Urinary bladder (tissue), 4 donors: ENCODE results near the gene CALHM1. TPM values are rescaled to one million over a fixed set of nuclear protein-coding genes. Genes with fewer than 3 reads are reported as not detected.
A peak's percentile ranks its signal among the peaks of the same experiment; 100 is the strongest.
"Not testable (repeated sequence)": the region's sequence is repeated elsewhere in the genome, so short reads cannot be mapped to it uniquely, and the experiment has no call there.

Source experiments
- DNase-seq: peaks from one replicate; pipeline ENCODE4 v3.0.0-alpha.2; 2015; ENCODE audit errors: extremely low spot score
- H3K27ac ChIP-seq: one replicate; pipeline ENCODE4 v1.5.1; 2013; ENCODE audit warnings: low read depth, mild to moderate bottlenecking, moderate library complexity
- H3K36me3 ChIP-seq: one replicate; pipeline ENCODE4 v1.6.1; 2013; ENCODE audit warnings: mild to moderate bottlenecking, moderate library complexity; ENCODE audit not compliant: insufficient read depth
- H3K4me1 ChIP-seq: one replicate; pipeline ENCODE4 v1.6.1; 2013; ENCODE audit warnings: mild to moderate bottlenecking, moderate library complexity; ENCODE audit not compliant: insufficient read depth
- H3K4me3 ChIP-seq: one replicate; pipeline ENCODE4 v1.5.1; 2013; ENCODE audit warnings: low read depth, low read length
- WGBS: extraction: QIAGEN DNeasy Blood & Tissue Kit; methylation state at CpG from one replicate; pipeline ENCODE4 v1.1.7; 2013; 5-methylcytosine and 5-hydroxymethylcytosine counted together
- polyA plus RNA-seq: library from polyadenylated mRNA; stranded (reverse); fragments of 200-250 nt; gene quantifications from one replicate; pipeline ENCODE4 v1.2.3, GENCODE V29; 2013
- total RNA-seq: library from RNA; depleted of rRNA; stranded (reverse); fragments of >200 nt; gene quantifications from one replicate; pipeline ENCODE4 v1.2.3, GENCODE V29; 2014
- donor health status: healthy with polysubstance abuse.
- donor health status: healthy.

CALHM1 gene
- total and polyA plus RNA-seq, 2 donors, result not detected

DNA sequence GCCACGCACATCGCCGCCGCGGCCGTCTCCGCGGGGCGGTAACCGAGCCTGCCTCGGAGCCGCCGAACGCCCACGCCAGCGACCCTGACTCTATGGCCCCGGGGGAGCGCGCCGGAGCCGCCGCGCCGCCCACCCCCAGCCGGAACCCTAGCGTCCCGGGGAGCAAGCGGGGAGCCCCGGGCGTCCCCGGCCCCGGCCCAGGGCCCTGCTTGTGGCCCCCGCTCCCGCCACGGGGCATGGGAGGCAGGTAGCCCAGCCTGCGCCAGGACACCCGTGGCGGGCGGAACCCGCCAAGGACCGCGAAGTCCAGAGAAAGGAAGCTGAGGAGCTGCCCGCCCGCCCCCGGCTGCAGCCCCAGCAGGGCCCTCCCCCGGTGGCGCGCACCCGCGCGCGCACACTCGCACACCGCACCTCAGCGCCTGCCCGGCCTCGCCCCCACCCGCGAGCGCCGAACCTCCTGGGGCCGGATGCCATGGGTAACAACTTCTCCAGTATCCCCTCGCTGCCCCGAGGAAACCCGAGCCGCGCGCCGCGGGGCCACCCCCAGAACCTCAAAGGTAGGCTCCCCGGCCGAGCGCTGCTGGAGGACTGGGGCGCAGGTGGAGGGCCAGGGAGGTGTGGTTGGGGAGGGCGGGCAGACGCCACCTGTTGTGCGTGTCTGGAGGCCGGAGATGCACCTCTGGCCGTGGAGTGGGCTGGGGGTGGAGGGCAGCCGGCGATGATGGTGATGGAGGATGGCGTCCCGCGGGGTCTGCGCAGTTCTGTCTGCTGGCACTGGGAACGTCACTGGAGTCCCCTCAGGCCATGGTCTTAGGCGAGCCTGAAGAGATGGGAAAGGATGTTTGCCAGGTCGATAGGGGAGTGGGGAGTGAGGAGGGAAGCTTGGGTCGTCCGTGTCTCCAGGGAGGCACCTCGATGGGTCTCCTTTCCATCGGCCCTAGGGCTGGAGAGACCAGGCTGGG lies 35.5 kb upstream of the CALHM1 start:
- H3K27ac ChIP-seq, result no peak overlapping the region
- no peak for DNase-seq
- 3% methylated on average over 92 of the region's 92 CpGs for WGBS

DNA sequence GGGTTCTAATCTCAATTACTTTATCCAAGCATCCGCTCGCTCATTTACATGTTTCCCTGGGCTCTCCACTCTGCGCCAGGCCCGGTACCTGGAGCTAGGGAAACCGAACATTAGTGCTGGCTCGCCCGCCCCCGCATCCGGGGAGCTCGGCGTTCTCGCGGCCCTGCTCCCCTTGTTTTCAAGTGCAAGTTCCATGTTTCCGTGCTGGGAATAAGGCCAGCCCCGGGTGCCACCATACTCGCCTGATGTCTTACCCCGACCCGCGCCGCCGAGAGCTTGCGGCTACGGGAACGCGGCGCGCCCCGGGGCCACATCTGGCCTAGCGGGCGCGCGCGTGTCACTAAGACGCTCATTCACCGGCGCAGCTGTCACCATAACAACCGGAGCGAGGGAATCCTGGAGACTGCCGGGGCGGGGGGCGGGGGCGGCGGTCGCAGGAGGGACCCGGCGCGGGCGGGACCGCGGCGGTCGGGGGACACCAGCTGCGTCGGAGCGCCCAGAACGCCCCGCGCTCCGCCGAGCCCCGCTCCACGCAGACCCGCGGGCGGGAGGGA lies 34.7 kb upstream of the CALHM1 start, which contains the start of gene NEURL1:
NEURL1 (plus strand) TSS at position 344 of the 554 bp plus-strand sequence. CDS start 683 bp downstream, outside the sequence.
- DNase-seq, result no peak
- Histone ChIP-seq H3K4me3 (peak within 1 kb of the TSS; percentile 54), H3K4me1 (peaks cover 3% of the 10 kb centered on the region), H3K27ac (no peak within 1 kb of the TSS), H3K36me3 (no peaks in the 10 kb centered on the region)
- WGBS, result 3% methylated on average over 65 of the region's 65 CpGs

More for the DNA sequence above, 35.5 kb upstream of the CALHM1 start:
- peaks cover 3% of the 10 kb centered on the region for H3K4me1 ChIP-seq
- peak overlapping the region; percentile 54 for H3K4me3 ChIP-seq
- H3K36me3 ChIP-seq, result no peaks in the 10 kb centered on the region

DNA sequence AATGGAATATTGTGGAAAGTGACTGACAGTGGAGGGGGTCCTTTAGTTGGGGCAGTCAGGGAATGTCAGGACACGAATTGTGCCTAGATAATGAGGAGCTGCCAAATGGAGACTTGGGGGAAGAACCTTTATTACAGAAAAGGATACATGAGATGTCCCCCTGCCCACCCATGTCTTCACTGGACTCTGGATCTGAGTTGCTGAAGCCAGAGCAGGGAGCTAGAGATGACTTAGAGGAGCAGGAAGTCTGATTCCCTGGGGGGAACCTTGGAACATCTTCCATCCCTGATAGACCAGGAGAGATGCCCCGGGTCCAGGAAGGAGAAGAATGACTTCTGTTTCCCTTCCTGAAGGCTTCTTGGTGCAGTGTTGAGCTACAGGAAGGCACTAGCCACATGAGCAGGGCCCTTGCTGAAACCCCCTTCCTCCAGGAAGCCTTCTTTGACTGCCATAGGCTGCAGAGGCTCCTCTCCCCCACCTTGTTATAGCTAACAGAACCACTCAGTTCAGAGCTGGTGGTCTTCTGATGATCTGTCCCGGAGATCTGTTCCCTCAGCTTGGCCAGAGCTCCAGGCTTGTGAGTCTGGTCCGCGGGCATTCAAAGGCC lies 34.1 kb upstream of the CALHM1 start:
- H3K27ac ChIP-seq, result no peak overlapping the region
- H3K36me3 ChIP-seq, result no peaks in the 10 kb centered on the region
- H3K4me1 ChIP-seq, result peaks cover 3% of the 10 kb centered on the region
- DNase-seq, result no peak
- no peak overlapping the region for H3K4me3 ChIP-seq
- 74% methylated on average over 5 of the region's 5 CpGs for WGBS

DNA sequence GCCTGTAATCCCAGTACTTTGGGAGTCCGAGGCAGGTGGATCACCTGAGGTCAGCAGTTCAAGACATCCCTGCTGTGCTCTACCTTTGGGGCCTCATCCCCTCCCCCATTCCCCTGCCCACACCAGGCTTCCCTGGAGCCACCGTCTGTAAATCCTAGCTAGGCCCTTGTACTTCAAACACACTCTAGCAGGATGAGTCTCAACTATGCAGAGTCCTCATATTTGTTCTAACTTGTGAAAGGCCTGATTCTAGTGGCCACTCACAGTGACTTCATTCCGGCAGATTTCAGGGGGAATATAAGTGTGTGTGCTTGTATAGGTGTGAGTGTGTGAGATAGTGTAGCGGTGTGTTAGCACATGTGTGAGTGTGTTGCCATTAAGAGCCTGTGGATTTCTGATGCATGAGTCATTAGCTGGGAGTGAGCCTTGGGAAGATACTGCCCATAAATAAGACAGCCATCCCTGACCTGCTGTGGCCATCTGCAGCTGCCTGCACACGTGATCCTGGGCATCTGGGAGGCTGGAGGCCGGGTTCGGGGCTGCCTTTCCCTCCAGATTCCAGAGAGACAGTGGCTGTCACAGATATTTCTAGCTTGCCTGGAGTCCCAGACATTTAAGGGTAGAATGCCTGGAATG lies 33.1 kb upstream of the CALHM1 start:
- H3K27ac ChIP-seq, result no peak overlapping the region
- peaks cover 3% of the 10 kb centered on the region for H3K4me1 ChIP-seq
- WGBS, result 39% methylated on average over 7 of the region's 7 CpGs
- H3K4me3 ChIP-seq, result no peak overlapping the region
- DNase-seq, result peak; percentile 54
- H3K36me3 ChIP-seq, result no peaks in the 10 kb centered on the region

DNA sequence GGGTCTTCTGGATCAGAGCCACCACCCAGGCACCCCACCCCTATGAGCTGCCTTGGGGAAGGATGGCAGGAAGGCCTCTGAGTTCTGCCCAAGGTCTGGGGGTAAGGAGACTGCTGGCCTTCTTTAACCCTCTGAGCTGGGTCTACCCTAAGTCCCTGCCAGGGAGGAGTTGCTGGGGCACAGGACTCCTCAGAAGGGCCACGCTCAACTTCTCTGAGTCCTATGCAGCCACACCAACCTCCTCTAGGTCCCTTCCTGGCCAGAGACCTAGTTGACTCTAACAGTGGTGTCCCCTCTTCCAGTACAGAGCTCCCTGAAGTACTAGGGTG lies 32.2 kb upstream of the CALHM1 start:
- H3K4me3 ChIP-seq, result no peak overlapping the region
- H3K27ac ChIP-seq, result no peak overlapping the region
- 91% methylated on average over 1 of the region's 1 CpG for WGBS
- no peak for DNase-seq
- H3K36me3 ChIP-seq, result no peaks in the 10 kb centered on the region
- H3K4me1 ChIP-seq, result peaks cover 3% of the 10 kb centered on the region

DNA sequence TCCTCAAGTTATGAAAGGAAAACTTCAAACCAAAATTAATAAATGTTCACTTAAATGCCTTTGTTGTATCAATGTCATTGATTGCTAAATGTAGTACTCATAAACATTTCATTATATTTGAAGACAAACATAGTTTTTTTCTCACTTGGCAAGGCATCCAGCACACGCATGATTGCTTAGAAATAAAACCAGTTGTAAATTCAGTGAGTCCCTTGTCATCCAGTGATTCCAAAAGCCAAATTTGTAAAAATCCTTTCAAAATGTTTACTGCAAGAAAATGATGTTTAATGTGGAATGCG lies 28.7 kb upstream of the CALHM1 start:
- WGBS, result 46% methylated on average over 2 of the region's 2 CpGs
- Histone ChIP-seq H3K27ac (no peak overlapping the region), H3K4me3 (no peak overlapping the region), H3K4me1 (no peaks in the 10 kb centered on the region), H3K36me3 (no peaks in the 10 kb centered on the region)
- DNase-seq, result no peak

DNA sequence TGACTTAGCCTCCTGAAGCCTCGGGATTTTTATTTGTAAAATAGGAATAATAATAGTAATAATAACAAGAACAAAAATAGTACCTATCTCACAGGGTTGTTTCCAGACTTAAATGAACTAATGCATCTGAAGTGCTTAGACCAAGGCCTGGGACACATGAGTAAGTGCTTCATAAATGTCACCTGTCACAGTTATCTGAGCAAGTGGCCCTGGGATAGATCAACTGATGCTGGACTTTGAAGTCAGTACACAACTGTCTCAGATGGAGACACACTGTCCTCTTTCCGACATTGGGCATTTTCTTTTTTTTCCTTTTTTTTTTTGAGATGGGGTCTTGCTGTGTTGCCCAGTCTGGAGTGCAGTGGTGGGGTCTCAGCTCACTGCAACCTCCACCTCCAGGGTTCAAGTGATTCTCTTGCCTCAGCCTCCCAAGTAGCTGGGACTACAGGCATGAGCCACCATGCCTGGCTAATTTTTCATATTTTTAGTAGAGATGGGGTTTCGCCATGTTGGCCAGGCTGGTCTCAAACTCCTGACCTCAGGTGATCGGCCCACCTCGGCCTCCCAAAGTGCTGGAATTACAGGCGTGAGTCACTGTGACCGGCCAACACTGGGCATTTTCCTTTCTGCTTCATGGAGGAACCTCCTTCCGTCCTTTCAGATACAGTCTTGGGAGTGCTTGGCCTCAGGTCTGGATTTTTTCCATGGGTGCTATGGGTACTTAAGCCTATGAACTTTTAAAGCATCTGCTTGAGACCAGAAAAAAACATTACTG lies 28.1 kb upstream of the CALHM1 start:
- not testable (repeated sequence) for H3K4me3 ChIP-seq, H3K36me3 ChIP-seq, DNase-seq, H3K4me1 ChIP-seq, H3K27ac ChIP-seq
- WGBS, result 71% methylated on average over 8 of the region's 8 CpGs

DNA sequence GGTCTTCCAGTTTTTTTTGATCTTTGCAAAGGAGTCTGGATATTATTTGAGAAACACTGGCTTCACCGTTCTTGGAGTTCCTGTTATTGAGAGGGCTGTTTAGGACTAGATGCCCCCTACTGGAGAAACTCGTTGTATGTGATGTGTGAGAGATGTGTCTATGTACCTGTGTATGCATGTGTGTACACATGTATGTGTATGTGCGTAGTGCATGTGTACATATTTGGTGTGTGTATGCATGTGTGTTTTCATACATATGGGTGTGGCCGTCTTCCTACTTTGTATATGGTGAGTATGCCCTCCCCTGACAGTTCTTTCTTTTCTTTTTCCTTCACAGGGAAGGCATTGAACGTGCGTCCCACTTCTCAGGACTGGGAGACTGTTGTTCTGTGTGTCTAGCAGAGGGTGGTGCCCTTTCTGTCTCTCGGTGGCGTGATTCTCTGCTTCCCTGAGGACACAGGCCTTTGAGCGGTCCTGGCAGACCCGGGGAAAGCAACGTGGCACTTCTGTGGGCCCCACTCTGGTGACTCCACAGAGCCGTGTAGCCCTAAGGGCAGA lies 23.4 kb upstream of the CALHM1 start:
- Histone ChIP-seq H3K4me1 (no peaks in the 10 kb centered on the region), H3K4me3 (no peak overlapping the region), H3K27ac (no peak overlapping the region), H3K36me3 (no peaks in the 10 kb centered on the region)
- 63% methylated on average over 12 of the region's 12 CpGs for WGBS
- no peak for DNase-seq

DNA sequence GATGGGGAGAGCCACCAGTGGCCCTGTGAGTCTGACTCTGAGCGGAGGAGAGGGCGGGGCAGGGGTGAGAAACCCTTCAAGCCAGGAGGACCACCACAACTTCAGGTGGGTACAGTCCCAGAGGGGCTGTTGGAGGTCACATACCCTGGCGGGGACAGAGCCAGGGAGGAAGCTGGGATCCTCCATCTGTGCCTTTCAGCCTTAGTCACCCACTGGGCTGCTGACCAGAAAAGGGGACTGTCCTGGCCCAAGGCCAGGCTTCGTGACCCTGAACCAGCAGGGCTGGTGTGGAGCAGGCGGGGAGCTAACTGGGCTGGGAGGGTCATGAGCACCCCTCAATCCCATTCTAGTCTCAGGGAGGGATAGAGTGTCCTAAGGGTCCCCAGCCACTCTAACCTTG lies 21.8 kb upstream of the CALHM1 start:
- Histone ChIP-seq H3K4me3 (no peak overlapping the region), H3K4me1 (no peaks in the 10 kb centered on the region), H3K36me3 (no peaks in the 10 kb centered on the region), H3K27ac (no peak overlapping the region)
- 71% methylated on average over 5 of the region's 5 CpGs for WGBS
- DNase-seq, result no peak

DNA sequence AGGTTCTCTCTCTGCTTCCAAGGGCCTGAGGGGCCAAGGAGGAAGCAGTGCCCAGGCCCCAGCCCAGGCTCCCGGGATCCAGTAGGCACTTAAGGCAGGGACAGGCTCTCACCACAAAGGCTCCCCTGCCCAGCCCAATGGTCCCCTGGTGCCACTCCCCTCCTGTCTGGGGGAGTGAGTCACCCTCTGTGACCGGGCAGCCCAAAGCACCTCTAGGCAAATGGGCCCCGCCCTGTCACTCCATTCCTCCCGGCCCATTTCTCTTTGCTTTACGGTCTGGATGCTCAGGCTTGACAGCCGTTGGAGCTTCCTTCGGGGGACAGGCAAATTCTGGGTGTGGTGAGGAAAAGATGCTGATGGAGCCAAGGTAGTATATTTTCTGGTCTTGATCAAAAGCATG lies 20.4 kb upstream of the CALHM1 start, which contains the start of gene CALHM3:
CALHM3 (minus strand) TSS at position 106 of the 400 bp plus-strand sequence. CDS start 208 bp downstream, outside the sequence.
- H3K36me3 ChIP-seq, result no peaks in the 10 kb centered on the region
- no peak within 1 kb of the TSS for H3K27ac ChIP-seq
- H3K4me1 ChIP-seq, result no peaks in the 10 kb centered on the region
- 66% methylated on average over 7 of the region's 7 CpGs for WGBS
- no peak for DNase-seq
- H3K4me3 ChIP-seq, result no peak within 1 kb of the TSS

DNA sequence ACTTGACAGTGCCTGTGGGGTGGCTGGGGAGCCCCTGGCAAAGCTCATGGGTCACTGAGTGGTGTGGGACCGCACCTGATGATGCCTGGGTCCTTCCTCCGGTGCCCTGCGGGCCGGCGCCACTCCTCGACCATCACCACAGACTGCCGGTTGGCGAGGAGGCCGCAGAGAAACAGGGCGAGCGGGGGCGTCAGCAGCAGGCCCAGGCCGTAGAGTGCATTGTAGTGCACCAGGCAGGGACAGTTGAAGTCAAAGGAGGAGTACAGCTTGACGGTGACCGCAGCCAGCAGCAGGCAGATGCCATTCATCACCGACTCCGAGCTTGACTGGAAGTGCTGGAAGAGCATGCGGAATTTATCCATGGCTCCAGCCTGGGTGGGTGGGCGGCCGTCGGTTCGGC lies 20.0 kb upstream of the CALHM1 start:
- Histone ChIP-seq H3K4me1 (no peaks in the 10 kb centered on the region), H3K27ac (no peak overlapping the region), H3K36me3 (no peaks in the 10 kb centered on the region), H3K4me3 (no peak overlapping the region)
- DNase-seq, result no peak
- WGBS, result 88% methylated on average over 22 of the region's 22 CpGs

DNA sequence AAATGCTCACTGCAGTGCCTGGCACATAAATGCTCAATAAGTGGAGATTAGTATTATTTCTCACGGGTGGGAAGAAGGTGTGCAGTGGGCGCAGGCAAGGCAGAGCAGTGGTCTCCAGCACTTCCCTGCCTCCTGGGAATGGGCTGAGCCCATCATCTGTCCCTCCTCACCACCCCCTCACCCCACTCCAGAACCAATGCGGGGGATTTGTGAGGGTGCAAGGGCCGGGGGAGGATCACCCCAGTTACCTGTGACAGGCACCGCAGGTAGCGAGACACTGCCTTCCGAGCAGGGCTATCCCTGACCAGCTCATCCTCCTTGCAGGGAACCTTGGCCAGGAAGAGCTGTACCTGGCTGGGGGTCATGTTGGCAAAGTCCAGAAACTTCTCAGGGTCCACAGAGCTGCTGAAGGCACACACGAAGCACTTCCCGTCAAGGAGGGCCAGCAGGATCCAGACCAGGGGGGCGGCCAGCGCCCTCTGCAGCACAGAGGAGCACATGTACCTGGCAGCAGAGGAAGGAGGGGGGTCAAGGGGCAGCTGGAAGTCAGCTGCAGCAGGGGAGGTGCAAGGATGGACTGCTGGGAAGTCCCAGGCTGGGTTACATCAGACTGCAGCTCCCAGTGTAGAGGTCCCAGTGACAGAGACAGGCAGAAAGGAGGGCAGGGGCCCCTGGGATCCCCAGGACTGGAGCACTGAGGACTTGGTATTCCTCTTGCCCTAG lies 17.5 kb upstream of the CALHM1 start:
- no peak overlapping the region for H3K4me3 ChIP-seq
- no peaks in the 10 kb centered on the region for H3K4me1 ChIP-seq
- H3K36me3 ChIP-seq, result no peaks in the 10 kb centered on the region
- no peak for DNase-seq
- WGBS, result 74% methylated on average over 11 of the region's 11 CpGs
- no peak overlapping the region for H3K27ac ChIP-seq
